Fibroblast of upper back skin (primary cell): ENCODE data around the gene PAK6.

Experiments
- DNase-seq: peaks from one replicate; pipeline ENCODE4 v3.0.0-alpha.2; 2013

PAK6 gene

DNA sequence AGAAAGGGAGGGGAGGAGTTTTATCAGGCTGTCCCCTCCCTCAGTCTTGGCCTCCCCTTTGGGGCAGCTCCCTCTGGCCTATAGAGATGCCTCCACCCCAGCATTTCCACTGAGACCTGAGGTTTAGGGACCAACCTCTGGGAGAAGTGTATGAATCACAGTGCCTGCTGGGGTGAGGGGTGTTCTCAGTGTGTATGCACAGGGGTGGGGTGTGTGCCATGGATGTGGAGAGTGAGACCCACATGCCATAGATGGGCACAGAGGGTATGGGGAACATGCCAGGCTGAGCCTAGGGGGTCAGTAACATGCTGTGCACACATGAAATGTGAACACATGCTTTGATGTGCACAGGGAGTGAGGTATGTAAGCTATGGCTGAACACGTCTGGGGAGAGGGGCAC is 56.4 kb downstream of the PAK6 start:
- DNase-seq, result no peak

DNA sequence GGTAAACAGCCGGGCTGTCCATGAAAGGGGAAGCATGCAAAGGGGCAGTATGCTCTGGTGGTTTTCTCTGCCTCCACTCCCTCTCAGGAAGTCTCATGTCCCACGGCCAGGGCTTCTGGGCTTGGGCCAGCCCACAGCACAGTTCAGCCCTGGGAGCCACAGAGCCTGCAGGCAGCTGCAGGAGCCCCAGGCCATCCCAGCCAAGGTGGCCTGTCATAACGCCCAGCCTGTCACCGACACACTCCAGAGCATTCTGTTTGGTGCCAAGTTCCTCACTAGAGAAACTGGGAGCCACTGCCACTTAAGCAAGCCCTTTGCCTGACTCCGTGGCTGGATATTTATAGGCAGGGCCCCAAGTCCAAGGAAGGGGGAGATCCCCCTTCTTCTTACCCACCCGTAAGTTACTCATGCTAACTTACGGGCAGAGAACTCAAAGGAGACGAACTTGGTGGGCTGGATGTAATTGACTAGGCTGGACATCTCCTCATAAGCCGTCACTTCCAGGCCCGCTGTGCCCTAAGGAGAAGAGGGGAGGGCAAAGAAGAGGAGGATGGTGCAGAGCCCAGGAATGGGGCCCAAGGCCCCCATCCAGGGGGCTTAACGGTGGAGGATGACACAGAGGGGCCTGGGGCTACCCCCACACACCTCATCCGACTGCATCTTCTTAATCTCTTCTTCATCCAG is 57.2 kb downstream of the PAK6 start:
- DNase-seq, result no peak

- DNase-seq, result no peak
These were observed 57.8 kb downstream of the PAK6 start for GRCh38 chr15:40296561-40297230.

DNA sequence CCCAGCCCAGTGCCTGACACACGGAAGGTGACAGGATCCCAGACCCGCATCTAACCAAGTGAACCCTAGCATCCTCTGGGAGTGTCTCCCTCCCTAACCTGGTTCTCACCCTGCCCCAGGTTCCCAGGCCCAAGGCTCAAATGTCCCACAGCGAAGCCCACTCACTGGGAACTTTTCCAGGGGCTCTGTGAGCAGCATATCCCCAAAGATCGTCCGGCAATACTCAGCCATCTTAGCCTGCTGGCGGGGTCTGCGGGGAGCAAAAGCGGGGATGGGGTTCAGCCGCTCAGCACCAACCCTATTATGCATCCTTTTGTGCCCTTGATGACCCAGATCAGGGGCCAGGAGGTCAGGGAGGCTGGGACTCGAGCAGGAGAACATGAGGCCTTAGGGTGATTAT is 58.5 kb downstream of the PAK6 start:
- no peak for DNase-seq

DNA sequence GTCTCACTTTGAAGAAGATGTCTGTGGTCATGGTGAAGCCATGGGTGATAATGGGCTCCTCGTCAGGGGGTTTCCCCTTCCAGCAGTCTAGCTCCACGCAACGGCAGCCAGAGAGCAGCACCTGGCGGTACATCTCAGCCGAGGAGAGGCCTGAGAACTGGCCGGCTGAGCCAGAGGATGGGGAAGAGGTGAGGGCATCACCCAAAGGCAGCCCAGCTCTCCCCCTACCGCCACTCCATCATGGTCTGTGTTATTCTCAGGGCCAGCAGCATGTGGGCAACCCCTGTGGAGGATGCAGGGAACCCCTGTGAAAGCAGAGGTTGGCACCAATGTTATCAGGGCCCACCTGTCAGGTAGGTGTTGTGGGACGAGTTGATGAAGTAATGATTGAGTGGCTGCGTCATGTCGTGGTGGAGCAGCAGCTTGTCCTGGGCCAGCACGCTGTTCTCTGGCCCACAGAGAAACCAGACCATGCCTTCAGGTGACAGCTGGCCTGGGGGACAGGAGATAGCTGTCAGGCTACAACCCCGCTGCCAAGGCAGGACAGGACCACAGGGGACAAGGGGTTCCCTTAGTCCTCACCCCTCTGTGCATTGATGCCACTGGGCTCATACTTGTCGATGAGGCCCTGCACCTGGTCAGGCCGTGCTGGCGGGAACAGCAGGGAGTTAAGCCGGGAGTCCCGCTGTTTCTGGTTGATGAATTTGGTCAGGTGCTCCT is 59.5 kb downstream of the PAK6 start:
- no peak for DNase-seq

DNA sequence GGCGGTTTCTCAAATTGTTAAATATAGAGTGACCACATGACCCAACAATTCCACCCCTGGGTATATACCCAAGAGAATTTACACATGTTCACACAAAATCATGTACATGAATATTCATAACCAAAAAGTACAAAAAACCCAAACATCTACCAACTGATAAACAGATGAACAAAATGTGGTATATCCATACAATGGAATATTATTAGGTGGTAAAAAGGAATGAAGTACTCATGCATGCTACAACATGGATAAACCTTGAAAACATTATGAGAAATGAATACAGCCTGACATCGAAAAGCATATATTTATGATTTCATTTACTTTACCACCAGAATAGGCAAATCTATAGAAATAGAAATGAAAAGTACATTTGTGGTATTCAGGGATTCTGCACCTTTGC is 61.5 kb downstream of the PAK6 start:
- DNase-seq, result no peak

DNA sequence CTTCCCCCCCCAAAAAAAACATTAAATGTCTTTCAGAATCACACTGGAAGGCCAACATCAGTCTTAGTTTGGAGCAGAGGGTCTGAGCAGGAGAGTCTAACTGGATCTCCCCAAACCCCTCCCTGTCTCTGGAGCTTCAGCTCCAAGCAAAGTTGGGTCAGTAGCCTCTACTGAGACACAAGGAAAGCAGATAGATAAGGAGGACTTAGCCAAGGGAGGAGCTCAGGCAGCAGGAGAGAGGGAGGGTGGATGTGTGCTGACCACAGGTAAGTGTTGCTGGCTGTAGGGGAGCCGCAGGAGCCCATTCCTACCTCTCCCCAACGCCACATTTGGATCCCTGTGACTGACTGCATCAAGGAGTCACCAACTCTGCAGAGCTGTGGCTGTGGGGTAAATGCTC is 61.9 kb downstream of the PAK6 start:
- no peak for DNase-seq

DNA sequence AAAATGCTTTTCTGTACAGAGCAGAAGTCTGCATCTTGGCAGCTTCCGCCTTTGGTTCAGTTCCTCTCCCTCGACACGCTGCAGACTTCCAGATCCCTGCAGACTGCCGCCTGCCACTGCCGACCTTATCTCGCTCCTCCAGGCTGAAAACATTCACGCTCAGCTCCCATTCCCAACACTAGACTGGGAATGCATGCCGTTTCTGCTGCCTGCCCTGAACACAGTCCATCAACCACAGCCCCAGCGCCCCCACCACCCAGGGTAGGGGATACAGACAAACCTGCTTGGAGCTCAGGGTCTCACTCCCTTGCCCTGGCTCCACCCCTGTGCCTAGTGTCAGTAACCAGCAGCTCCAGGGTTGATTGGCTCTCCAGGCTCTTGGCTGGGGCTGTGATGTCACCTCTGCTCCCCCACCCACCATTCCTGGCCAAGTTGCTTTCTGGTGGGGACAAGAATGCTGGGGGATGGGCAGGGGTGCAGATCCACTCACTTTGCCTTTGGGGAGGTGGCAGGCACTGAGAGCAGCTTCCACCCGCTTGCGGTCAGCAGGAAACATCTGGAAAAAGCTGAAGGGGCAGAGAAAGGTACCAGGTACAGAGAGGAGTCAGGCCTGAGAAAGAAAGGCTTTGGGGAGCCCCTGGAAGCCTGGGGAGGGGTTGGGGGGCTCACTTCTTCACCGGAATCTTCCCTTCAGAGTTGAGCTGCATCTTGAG is 62.8 kb downstream of the PAK6 start:
- DNase-seq, result no peak

DNA sequence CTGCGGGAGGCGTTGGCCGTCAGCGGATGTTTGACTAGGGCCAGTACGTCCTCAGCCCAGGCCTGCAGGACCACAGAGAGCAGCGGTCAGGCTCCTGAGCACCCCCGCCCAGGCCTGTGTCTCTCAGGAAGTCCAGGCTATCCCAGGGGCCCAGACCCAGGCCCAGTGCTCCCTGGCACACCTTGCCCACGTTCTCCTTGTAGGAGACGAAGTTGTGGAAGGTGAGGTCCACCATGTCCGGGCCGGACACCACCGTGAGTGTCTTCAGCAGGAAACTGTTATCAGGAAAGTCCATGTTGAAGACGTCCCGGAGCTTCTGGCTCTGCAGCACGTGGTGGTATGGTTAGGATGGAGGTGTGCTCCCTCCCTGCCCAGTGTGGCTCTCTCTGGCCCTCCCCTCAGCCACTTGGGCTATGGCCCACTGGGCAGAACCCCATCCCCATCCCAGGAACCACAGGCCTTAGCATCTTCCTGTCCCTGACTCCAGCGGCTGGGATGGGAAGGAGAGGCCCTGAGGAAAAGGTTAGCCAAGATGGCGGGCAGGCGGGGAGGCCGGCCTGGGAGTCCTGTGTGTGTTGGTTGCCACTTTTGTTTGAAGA is 63.5 kb downstream of the PAK6 start:
- no peak for DNase-seq

GRCh38 chr15:40302981-40303380 is 64.1 kb downstream of the PAK6 start:
- DNase-seq, result no peak

- no peak for DNase-seq
These were observed 64.7 kb downstream of the PAK6 start for GRCh38 chr15:40303576-40303975.

DNA sequence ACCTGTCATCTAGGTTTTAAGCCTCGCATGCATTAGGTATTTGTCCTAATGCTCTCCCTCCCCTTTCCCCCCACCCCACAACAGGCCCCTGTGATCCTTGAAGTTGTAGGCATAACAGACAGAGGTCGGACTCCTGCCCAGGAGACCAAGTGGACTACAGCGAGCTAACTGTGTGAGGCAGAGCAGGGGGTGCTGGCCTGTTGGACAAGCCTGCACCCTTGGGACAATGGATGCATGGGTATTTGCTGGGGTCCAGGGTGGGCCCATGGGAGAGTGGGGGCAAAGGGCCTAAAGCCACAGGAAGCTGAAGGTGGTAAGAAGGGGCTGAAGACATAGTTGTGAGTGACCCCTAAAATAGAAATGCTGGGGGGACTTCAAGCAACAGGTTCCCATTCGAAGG is 66.4 kb downstream of the PAK6 start:
- no peak for DNase-seq

DNA sequence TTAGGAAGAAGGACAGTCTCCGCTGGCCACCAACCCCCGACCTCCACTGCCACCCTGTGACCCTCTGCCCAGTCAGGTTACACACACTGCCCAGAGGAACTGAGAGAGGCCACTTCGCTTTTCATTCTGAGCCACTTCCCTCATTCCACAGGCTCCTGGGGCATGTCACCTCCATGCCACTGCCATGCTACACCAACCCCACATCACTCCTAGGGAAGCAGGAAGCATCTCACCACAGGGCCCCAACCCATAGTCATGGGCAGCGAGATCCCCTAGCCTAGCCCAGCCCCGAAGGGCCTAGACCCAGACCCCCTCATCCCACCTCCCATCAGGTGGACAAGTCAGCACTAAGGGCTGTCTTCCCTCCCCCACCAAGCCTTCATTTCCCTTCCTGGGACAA is 67.5 kb downstream of the PAK6 start:
- no peak for DNase-seq

DNA sequence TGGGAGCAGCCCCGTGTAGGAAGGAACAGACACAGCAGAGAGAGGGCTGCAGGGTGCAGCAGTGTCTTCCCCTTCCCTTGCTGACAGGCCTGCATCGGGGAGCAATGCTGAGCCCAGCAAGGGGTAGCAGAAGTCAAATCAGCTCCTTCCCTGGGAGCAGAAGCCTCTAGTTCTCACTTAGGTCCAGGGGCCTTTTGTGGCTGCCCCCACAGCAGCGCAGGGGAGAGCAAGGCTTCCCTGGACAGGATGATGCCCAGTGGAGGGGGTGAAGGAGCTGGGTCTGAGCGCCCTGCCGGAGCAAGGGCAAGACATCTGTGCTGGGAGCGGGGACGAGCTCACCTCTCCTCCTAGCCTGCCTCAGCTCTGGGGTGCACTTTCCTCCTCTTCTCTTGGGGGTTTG is 68.0 kb downstream of the PAK6 start:
- no peak for DNase-seq

DNA sequence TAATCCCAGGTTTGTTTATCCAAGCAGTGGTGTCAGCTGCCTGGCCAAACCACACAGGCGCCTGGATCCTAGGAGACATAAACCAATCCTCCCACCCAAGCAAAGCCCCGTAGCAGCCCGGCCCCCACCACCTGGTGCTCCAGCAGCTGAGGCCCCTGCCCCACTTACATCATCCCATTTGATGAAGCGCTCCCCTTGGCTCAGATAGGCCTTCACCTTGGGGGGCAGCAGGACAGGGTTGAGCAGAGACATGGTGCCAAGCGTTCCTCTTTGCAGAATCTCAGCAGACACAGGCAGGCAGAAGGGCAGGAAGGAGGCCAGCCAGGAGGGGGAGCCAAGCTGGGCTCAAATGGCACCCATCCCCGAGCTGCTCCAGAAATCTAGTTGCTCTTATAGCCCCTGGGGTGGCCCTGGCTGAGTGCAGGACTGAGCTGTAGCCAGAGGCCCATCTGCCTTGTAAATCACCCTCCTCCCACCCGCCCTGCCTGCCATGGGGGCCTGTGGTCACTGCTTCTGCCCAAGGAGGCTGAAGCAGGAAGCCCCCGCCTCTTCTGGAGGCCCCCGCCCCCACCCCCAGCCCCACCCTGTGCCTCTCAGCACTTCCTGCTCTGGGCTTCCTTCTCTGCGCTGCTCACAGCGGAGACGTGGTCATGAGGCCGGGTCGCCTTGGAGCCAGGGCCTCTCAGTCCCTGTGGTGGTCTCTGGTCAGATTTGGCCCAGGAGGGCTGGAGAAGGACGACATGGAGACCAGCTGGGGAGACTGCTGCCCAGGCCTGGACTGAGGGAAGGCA is 68.8 kb downstream of the PAK6 start, which contains the start of gene PLCB2:
TSS of gene PLCB2 (minus strand) at position 515 of the 791 bp plus-strand sequence. CDS start at position 252, 263 bp downstream.
- DNase-seq, result no peak

- no peak for DNase-seq
These were observed 70.5 kb downstream of the PAK6 start for GRCh38 chr15:40309344-40309862.

DNA sequence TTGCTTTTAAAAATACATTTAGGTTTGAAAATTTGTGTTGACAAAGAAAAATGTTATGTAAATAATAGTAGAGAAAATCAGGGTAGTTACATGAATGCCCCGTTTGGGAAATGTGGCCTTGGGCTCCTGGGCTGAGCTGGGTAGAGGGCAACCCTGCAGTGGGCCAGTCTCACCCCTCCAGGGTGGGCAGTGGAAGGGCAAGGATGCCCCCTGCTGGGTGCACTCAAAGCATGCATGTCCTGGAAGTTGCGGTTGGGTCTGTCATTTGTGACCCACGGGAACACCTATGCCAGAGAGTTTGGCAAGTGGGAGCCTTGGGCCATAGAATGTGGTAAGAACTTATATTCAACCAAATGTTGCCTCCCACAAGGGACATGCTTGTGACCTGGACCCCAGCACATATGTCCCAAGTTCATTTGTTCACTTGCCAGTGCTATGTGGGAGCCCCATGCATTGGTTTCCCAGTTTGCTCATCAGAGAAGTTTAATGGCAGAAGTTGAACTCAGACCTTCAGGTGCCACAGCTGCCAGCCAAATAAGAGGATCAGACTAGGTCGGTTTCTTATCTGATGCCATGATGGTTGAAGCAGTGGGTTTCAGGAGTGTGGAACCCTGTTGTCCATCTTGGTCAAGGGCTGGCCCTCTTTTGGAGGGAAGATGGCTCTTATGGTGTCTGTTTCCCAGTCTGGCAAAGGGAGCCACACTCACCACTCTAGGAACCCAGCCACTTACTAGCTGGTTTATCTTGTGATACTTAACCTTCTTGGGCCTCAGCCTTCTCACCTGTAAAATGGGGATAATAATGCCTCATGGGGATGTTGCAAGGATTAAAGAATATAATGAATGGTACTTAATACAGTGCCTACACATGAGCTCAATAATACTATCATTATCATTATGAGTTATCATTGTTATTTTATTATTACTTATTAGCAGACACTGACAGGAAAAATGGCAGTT is 71.4 kb downstream of the PAK6 start:
- no peak for DNase-seq

DNA sequence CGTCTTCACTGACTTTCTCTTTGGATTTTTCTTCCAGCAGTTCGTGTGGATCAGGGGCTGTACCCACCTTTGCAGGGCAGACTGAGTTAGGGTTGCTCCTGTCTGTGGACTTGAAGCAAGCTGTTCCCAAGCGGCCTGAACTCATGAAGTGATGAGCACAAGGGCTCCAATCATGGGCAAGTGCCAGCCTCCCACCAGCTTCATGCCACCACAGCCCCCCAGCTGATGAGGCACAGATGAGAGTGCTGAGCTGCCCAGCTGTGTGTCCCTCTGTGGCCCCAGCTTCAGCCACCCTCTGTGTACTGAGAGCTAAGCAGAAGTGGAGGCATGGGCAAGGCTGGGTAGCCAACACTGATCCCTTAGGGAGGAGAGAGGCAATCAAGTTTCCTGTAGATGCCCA is 72.1 kb downstream of the PAK6 start:
- DNase-seq, result no peak

DNA sequence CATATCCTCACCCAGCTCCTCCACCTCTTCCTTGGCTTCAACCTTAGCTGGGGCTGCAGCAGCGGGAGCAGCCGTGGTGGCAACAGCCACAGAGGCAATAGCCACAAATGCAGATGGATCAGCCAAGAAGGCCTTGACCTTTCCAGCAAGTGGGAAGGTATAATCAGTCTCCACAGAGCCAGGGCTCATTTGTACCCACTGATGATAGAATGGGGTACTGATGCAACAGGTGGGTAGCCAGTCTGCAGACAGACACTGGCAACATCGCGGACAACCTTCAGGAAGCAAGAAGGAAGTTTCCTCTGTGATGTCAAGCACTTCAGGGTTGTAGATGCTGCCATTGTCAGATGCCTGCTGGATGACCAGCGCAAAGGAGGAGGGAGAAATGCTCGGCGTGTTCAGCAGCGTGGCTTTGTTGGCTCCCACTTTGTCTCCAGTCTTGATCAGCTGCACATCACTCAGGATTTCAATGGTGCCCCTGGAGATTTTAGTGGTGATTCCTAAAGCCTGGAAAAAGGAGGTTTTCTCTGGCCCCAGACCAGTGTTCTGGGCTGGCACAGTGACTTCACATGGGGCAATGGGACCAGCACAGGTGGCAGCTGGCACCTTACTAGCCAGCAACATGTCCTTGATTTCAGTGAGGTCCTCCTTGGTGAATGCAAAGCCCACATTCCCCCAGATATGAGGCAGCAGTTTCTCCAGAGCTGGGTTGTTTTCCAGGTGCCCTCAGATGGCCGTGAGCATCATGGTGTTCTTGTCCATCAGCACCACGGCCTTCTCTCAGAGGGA is 73.7 kb downstream of the PAK6 start:
- DNase-seq, result no peak
